GM23338 (cell line): ENCODE measurements around the gene SVIL. TPM values are rescaled to one million over a fixed set of nuclear protein-coding genes. Genes with fewer than 3 reads are reported as not detected.

Source experiments
- ATAC-seq: fragments of 200-7000 bp; cut with Tn5 transposase; 3 replicates; pipeline ENCODE4 v1.9.1; 2020
- DNase-seq: peaks from one replicate; pipeline ENCODE4 v3.0.0-alpha.2; 2015; ENCODE audit warnings: low spot score
- H2AFZ ChIP-seq: fragments of 200-600 bp; sonication (generic); 2 replicates; pipeline ENCODE4 v1.8.0; 2016; ENCODE audit warnings: antibody characterized with exemption, mild to moderate bottlenecking, moderate library complexity
- H3F3A ChIP-seq: fragments of 200-600 bp; sonication (generic); replicated peaks from 2 replicates; pipeline ENCODE4 v1.8.0; 2017; ENCODE audit warnings: antibody characterized with exemption, mixed run types, low read depth
- H3K27ac ChIP-seq: fragments of 200-600 bp; sonication (generic); 2 replicates; pipeline ENCODE4 v1.6.1; 2016; ENCODE audit warnings: low read depth
- H3K27me3 ChIP-seq: fragments of 200-600 bp; sonication (generic); 2 replicates; pipeline ENCODE4 v1.8.0; 2016; ENCODE audit warnings: mild to moderate bottlenecking, mixed run types, moderate library complexity; ENCODE audit not compliant: insufficient read depth
- H3K36me3 ChIP-seq: fragments of 200-600 bp; sonication (generic); 2 replicates; pipeline ENCODE4 v1.8.0; 2016; ENCODE audit warnings: mild to moderate bottlenecking; ENCODE audit not compliant: insufficient read depth
- H3K4me1 ChIP-seq: fragments of 200-600 bp; sonication (generic); 2 replicates; pipeline ENCODE4 v1.8.0; 2016; ENCODE audit warnings: mild to moderate bottlenecking, moderate library complexity; ENCODE audit not compliant: insufficient read depth
- H3K4me2 ChIP-seq: fragments of 200-600 bp; sonication (generic); 2 replicates; pipeline ENCODE4 v1.7.1; 2017; ENCODE audit warnings: mixed run types
- H3K4me3 ChIP-seq: fragments of 200-600 bp; sonication (generic); 2 replicates; pipeline ENCODE4 v1.6.1; 2016; ENCODE audit warnings: mixed run types
- H3K79me2 ChIP-seq: fragments of 200-600 bp; sonication (generic); replicated peaks from 2 replicates; pipeline ENCODE4 v1.8.0; 2017; ENCODE audit warnings: mild to moderate bottlenecking; ENCODE audit not compliant: insufficient read depth
- H3K9me2 ChIP-seq: fragments of 200-600 bp; sonication (generic); 2 replicates; pipeline ENCODE4 v1.8.0; 2017; ENCODE audit not compliant: insufficient read depth
- H4K20me1 ChIP-seq: fragments of 200-600 bp; sonication (generic); replicated peaks from 2 replicates; pipeline ENCODE4 v1.8.0; 2017; ENCODE audit warnings: mild to moderate bottlenecking; ENCODE audit not compliant: insufficient read depth
- H3K27ac Mint-ChIP-seq: 2 replicates; pipeline ENCODE4 v1.8.0; 2020; ENCODE audit warnings: inconsistent platforms, mild to moderate bottlenecking, moderate library complexity, mixed read lengths
- H3K27me3 Mint-ChIP-seq: 3 replicates; pipeline ENCODE4 v1.8.0; 2022; ENCODE audit warnings: low read depth, mild to moderate bottlenecking, moderate library complexity, mixed read lengths, inconsistent platforms; ENCODE audit not compliant: insufficient read depth, poor library complexity
- H3K36me3 Mint-ChIP-seq: 3 replicates; pipeline ENCODE4 v1.8.0; 2021; ENCODE audit warnings: low read depth, mild to moderate bottlenecking, inconsistent platforms, moderate library complexity, mixed read lengths
- H3K4me1 Mint-ChIP-seq: 3 replicates; pipeline ENCODE4 v1.8.0; 2020; ENCODE audit warnings: mild to moderate bottlenecking, inconsistent platforms, mixed read lengths
- H3K4me3 Mint-ChIP-seq: 3 replicates; pipeline ENCODE4 v1.8.0; 2021; ENCODE audit warnings: moderate library complexity, mild to moderate bottlenecking, inconsistent platforms, mixed read lengths
- H3K9me3 Mint-ChIP-seq: 3 replicates; pipeline ENCODE4 v1.8.0; 2020; ENCODE audit warnings: moderate library complexity, mild to moderate bottlenecking, inconsistent platforms, mixed read lengths
- CREB1 ChIP-seq: fragments of 250-450 bp; sonication (Bioruptor Pico); IDR thresholded peaks from 2 replicates; pipeline ENCODE4 v1.5.0; 2020; ENCODE audit warnings: low read depth, mild to moderate bottlenecking, moderate library complexity
- ETS1 ChIP-seq: IDR thresholded peaks from 2 replicates; pipeline ENCODE4 v1.6.1; 2016; ENCODE audit warnings: antibody characterized with exemption
- EZH2phosphoT487 ChIP-seq: fragments of 200-600 bp; sonication (generic); IDR thresholded peaks from one replicate; pipeline ENCODE4 v1.8.1; 2018; ENCODE audit warnings: antibody characterized with exemption; ENCODE audit not compliant: unreplicated experiment
- NANOG ChIP-seq: IDR thresholded peaks from 2 replicates; pipeline ENCODE4 v1.6.1; 2016; ENCODE audit warnings: antibody characterized with exemption, borderline replicate concordance
- REST ChIP-seq: IDR thresholded peaks from one replicate; pipeline ENCODE4 v1.6.1; 2018; ENCODE audit warnings: antibody characterized with exemption; ENCODE audit not compliant: unreplicated experiment
- STAT1 ChIP-seq: IDR thresholded peaks from one replicate; pipeline ENCODE4 v1.6.1; 2016; ENCODE audit warnings: antibody characterized with exemption; ENCODE audit not compliant: unreplicated experiment
- ZNF114 ChIP-seq: fragments of 250-450 bp; sonication (Bioruptor Pico); IDR thresholded peaks from 2 replicates; pipeline ENCODE4 v1.5.0; 2020; ENCODE audit warnings: mild to moderate bottlenecking, moderate library complexity
- ZNF331 ChIP-seq: fragments of 250-450 bp; sonication (Bioruptor Pico); IDR thresholded peaks from 2 replicates; pipeline ENCODE4 v1.5.0; 2020; ENCODE audit warnings: low read depth, mild to moderate bottlenecking, moderate library complexity
- polyA plus RNA-seq: library from polyadenylated mRNA; unstranded; fragments of >200 nt; fragmentation: Nextera tagmentation; extraction: Ambion mirVana; gene quantifications from 2 replicates; pipeline ENCODE4 v1.2.1, GENCODE V29; 2016
- total RNA-seq: library from RNA; depleted of rRNA; stranded (reverse); fragments of >200 nt; shearing (Covaris generic); gene quantifications from 2 replicates; pipeline ENCODE4 v1.2.3, GENCODE V29; 2014

Gene SVIL
- total and polyA plus RNA-seq, 2 experiments from 2014 or later: 8.8 to 34.9 TPM

- H3K27me3 Mint-ChIP-seq: peaks cover 6% of the 10 kb centered on the region
- H3K27ac ChIP-seq: no peak overlapping the region
- TF ChIP-seq CREB1 (no peak), STAT1 (no peak), NANOG (no peak), ZNF331 (CRISPR knock-in tag) (no peak), ETS1 (no peak), REST (no peak), ZNF114 (CRISPR knock-in tag) (no peak)
- peak overlapping the region; percentile 2; the same call in 1 of the 2 replicates for H3K27ac Mint-ChIP-seq
- no peaks in the 10 kb centered on the region for H3K36me3 Mint-ChIP-seq
- H3F3A ChIP-seq: no peaks in the 10 kb centered on the region
- DNase-seq (no peak), ATAC-seq (no peak)
- H3K4me3 ChIP-seq: no peak overlapping the region
- H2AFZ ChIP-seq: no peak overlapping the region
- H3K79me2 ChIP-seq: no peaks in the 10 kb centered on the region
- H3K4me1 ChIP-seq: no peaks in the 10 kb centered on the region
- H3K9me2 ChIP-seq: no peaks in the 10 kb centered on the region
- H3K36me3 ChIP-seq: no peaks in the 10 kb centered on the region
- no peaks in the 10 kb centered on the region for H3K9me3 Mint-ChIP-seq
- peaks cover 33% of the 10 kb centered on the region for H3K4me1 Mint-ChIP-seq
- H4K20me1 ChIP-seq: no peaks in the 10 kb centered on the region
- no peak overlapping the region for H3K4me3 Mint-ChIP-seq
- no peak overlapping the region for H3K4me2 ChIP-seq
- H3K27me3 ChIP-seq: no peaks in the 10 kb centered on the region
Observed at GRCh38 chr10:29540016-29540415, 94.8 kb downstream of the SVIL start.

GRCh38 chr10:29539412-29539811 lies 95.4 kb downstream of the SVIL start:
- no peak for TF ChIP-seq EZH2phosphoT487
- no peaks in the 10 kb centered on the region for H3K9me2 ChIP-seq
- H2AFZ ChIP-seq: no peak overlapping the region
- no peak overlapping the region; the same call in 1 of the 2 replicates for H3K27ac Mint-ChIP-seq
- no peaks in the 10 kb centered on the region for H3K4me1 ChIP-seq
- no peaks in the 10 kb centered on the region for H3K27me3 ChIP-seq
- ATAC-seq (no peak), DNase-seq (no peak)
- H3K27ac ChIP-seq: no peak overlapping the region
- H4K20me1 ChIP-seq: no peaks in the 10 kb centered on the region
- H3K4me1 Mint-ChIP-seq: peaks cover 39% of the 10 kb centered on the region
- H3K4me3 ChIP-seq: no peak overlapping the region
- H3K9me3 Mint-ChIP-seq: no peaks in the 10 kb centered on the region
- H3K4me3 Mint-ChIP-seq: no peak overlapping the region
- H3K79me2 ChIP-seq: no peaks in the 10 kb centered on the region
- no peaks in the 10 kb centered on the region for H3F3A ChIP-seq
- no peak overlapping the region for H3K4me2 ChIP-seq
- no peaks in the 10 kb centered on the region for H3K36me3 Mint-ChIP-seq
- no peaks in the 10 kb centered on the region for H3K36me3 ChIP-seq
- peaks cover 2% of the 10 kb centered on the region for H3K27me3 Mint-ChIP-seq
